ENCODE measurements around the gene SAMHD1.
A peak's percentile ranks its signal among the peaks of the same experiment; 100 is the strongest.
"Not testable (repeated sequence)": the region's sequence is repeated elsewhere in the genome, so short reads cannot be mapped to it uniquely, and the experiment has no call there.

Gene SAMHD1

DNA sequence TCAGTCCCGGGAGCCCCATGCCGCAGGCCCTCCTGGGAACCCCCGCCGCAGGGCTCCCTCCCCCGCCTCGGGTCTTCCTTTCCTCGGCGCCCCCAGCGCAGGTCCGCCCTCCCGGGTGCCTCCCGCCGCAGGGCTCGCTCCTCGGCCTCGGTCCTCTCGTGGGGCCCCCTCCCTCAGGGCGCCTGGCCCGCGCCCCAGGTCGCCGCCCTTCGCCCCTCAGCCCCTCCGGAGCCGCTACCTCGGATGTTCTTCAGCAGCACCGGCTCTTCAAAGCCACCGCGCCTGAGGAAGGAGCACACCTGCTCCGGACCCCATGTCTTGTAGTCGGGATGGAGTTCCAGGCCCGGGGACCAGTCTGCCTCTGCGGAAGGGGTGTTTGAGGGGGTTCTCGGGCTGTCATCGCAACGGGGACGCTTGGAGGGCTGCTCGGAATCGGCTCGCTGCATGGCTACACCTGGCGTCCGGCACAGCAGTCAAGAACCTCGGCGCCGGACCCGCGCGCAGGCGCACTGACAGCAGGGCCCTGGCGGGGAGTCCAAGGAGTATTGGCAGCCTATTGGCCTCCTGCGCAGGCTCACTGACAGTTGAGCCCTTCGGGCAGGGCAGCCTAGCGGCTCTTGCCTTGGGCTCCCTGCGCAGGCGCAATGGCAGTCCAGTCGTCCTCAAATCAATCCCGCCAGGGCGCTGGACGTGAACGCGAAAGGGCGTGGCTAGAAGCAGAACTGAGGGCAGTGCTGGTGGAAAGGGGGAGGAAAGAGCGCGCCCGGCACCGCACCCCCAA, at the start of gene SAMHD1:
TSS of gene SAMHD1 (minus strand) at position 511 of the 781 bp plus-strand sequence. CDS start at position 446, 65 bp downstream.
- Histone ChIP-seq H3K9ac (ENCODE audit: low read length in 5 of 5) (peak within 1 kb of the TSS in 4 of 5 donors; percentile 90 to 95 (median 94)), H3K27me3 (ENCODE audit: control insufficient read depth in 5 of 5, insufficient read depth in 4 of 5, low read length in 5 of 5) (no peaks in the 10 kb centered on the region), H3K36me3 (ENCODE audit: control insufficient read depth in 5 of 5, insufficient read depth in 5 of 5, low read length in 5 of 5) (peaks cover 0 to 1% (median 0%) of the 10 kb centered on the region in 5 donors), H3K4me1 (ENCODE audit: control insufficient read depth in 5 of 5, insufficient read depth in 5 of 5, low read length in 5 of 5) (peaks cover 2 to 41% (median 28%) of the 10 kb centered on the region in 5 donors), H3K4me3 (ENCODE audit: low read depth in 1 of 5, low read length in 5 of 5) (peak within 1 kb of the TSS; percentile 81 to 99 (median 93)), H3K27ac (ENCODE audit: low read depth, low read length) (peak within 1 kb of the TSS; percentile 75), H3K9me3 (ENCODE audit: control insufficient read depth in 5 of 5, low read length in 5 of 5) (no peaks in the 10 kb centered on the region)

- H3K9ac ChIP-seq (ENCODE audit: low read length in 5 of 5); H3K36me3 ChIP-seq (ENCODE audit: control insufficient read depth in 5 of 5, insufficient read depth in 5 of 5, low read length in 5 of 5); H3K27ac ChIP-seq (ENCODE audit: low read depth, low read length); H3K27me3 ChIP-seq (ENCODE audit: control insufficient read depth in 5 of 5, insufficient read depth in 4 of 5, low read length in 5 of 5); H3K4me3 ChIP-seq (ENCODE audit: low read depth in 1 of 5, low read length in 5 of 5); H3K4me1 ChIP-seq (ENCODE audit: control insufficient read depth in 5 of 5, insufficient read depth in 5 of 5, low read length in 5 of 5); H3K9me3 ChIP-seq (ENCODE audit: control insufficient read depth in 5 of 5, low read length in 5 of 5): not testable (repeated sequence)
These were observed 48.7 kb upstream of the SAMHD1 start for GRCh38 chr20:37000171-37000570.

- peaks cover 0 to 8% (median 5%) of the 10 kb centered on the region in 5 donors for H3K36me3 ChIP-seq (ENCODE audit: control insufficient read depth in 5 of 5, insufficient read depth in 5 of 5, low read length in 5 of 5)
- no peak overlapping the region for H3K9ac ChIP-seq (ENCODE audit: low read length in 5 of 5)
These were observed 47.1 kb upstream of the SAMHD1 start for GRCh38 chr20:36998652-36999051.

DNA sequence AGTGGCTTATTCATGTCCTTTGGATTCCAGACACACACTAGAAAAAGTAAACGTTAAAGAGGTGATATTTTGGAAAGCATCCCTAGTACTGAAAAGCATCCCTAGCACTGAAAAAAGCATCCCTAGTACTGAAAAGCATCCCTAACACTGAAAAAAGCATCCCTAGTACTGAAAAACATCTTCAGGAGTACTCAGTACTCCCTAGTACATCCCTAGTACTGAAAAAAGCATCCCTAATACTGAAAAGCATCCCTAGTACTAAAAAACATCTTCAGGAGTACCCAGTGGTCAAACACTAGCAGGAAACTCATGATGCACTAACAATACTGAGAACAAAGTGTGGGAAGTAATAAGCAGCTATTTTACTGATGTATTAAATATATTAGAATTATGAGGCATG, 45.6 kb upstream of the SAMHD1 start:
- Histone ChIP-seq H3K9me3 (ENCODE audit: control insufficient read depth in 5 of 5, low read length in 5 of 5) (peaks cover 0 to 7% (median 0%) of the 10 kb centered on the region in 5 donors), H3K27ac (ENCODE audit: low read depth, low read length) (no peak overlapping the region), H3K36me3 (ENCODE audit: control insufficient read depth in 5 of 5, insufficient read depth in 5 of 5, low read length in 5 of 5) (peaks cover 0 to 4% (median 0%) of the 10 kb centered on the region in 5 donors), H3K4me3 (ENCODE audit: low read depth in 1 of 5, low read length in 5 of 5) (no peak overlapping the region), H3K9ac (ENCODE audit: low read length in 5 of 5) (no peak overlapping the region), H3K27me3 (ENCODE audit: control insufficient read depth in 5 of 5, insufficient read depth in 4 of 5, low read length in 5 of 5) (no peaks in the 10 kb centered on the region), H3K4me1 (ENCODE audit: control insufficient read depth in 5 of 5, insufficient read depth in 5 of 5, low read length in 5 of 5) (no peaks in the 10 kb centered on the region)

More at GRCh38 chr20:36998652-36999051, 47.1 kb upstream of the SAMHD1 start:
- Histone ChIP-seq H3K4me1 (ENCODE audit: control insufficient read depth in 5 of 5, insufficient read depth in 5 of 5, low read length in 5 of 5) (no peaks in the 10 kb centered on the region), H3K9me3 (ENCODE audit: control insufficient read depth in 5 of 5, low read length in 5 of 5) (no peaks in the 10 kb centered on the region), H3K4me3 (ENCODE audit: low read depth in 1 of 5, low read length in 5 of 5) (no peak overlapping the region), H3K27me3 (ENCODE audit: control insufficient read depth in 5 of 5, insufficient read depth in 4 of 5, low read length in 5 of 5) (no peaks in the 10 kb centered on the region), H3K27ac (ENCODE audit: low read depth, low read length) (no peak overlapping the region)

DNA sequence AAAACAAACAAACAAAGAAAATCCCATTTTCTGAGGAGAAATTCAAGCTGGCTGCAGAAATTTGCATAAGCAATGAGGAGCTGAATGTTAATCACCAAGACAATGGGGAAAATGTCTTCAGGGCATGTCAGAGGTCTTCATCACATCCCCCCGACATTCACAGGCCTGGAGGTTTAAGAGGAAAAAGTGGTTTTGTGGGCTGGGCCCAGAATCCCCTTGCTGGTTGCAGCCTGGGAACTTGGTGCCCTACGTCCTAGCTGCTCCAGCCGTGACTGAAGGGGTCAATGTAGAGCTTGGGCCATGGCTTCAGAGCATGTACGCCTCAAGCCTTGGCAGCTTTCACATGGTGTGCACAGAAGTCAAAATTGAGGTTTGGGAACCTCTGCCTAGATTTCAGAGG, 42.7 kb upstream of the SAMHD1 start:
- not testable (repeated sequence) for H3K36me3 ChIP-seq (ENCODE audit: control insufficient read depth in 5 of 5, insufficient read depth in 5 of 5, low read length in 5 of 5); H3K27ac ChIP-seq (ENCODE audit: low read depth, low read length); H3K4me3 ChIP-seq (ENCODE audit: low read depth in 1 of 5, low read length in 5 of 5); H3K9ac ChIP-seq (ENCODE audit: low read length in 5 of 5); H3K4me1 ChIP-seq (ENCODE audit: control insufficient read depth in 5 of 5, insufficient read depth in 5 of 5, low read length in 5 of 5); H3K9me3 ChIP-seq (ENCODE audit: control insufficient read depth in 5 of 5, low read length in 5 of 5); H3K27me3 ChIP-seq (ENCODE audit: control insufficient read depth in 5 of 5, insufficient read depth in 4 of 5, low read length in 5 of 5)

DNA sequence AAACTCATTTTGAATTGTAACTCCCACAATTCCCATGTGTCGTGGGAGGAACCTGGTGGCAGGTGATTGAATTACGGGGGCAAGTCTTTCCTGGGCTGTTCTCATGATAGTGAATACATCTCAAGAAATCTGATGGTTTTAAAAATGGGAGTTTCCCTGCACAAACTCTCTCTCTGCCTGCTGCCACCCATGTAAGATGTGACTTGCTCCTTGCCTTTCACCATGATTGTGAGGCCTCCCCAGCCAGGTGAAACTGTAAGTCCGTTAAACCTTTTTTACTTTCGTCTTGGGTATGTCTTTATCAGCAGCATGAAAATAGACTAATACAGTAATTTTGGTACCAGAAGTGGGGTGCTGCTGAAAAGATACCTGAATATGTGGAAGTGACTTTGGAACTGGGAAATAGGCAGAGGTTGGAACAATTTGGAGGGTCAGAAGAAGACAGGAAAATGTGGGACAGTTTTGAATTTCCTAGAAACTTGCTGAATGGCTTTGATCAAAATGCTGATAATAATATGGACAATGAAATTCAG, 41.4 kb upstream of the SAMHD1 start:
- peaks cover 0 to 7% (median 0%) of the 10 kb centered on the region in 5 donors for H3K9me3 ChIP-seq (ENCODE audit: control insufficient read depth in 5 of 5, low read length in 5 of 5)
- H3K4me3 ChIP-seq (ENCODE audit: low read depth in 1 of 5, low read length in 5 of 5) = no peak overlapping the region
- H3K9ac ChIP-seq (ENCODE audit: low read length in 5 of 5) = no peak overlapping the region
- H3K27me3 ChIP-seq (ENCODE audit: control insufficient read depth in 5 of 5, insufficient read depth in 4 of 5, low read length in 5 of 5) = no peaks in the 10 kb centered on the region
- no peak overlapping the region for H3K27ac ChIP-seq (ENCODE audit: low read depth, low read length)
- H3K36me3 ChIP-seq (ENCODE audit: control insufficient read depth in 5 of 5, insufficient read depth in 5 of 5, low read length in 5 of 5) = no peaks in the 10 kb centered on the region
- peaks cover 0 to 12% (median 0%) of the 10 kb centered on the region in 5 donors for H3K4me1 ChIP-seq (ENCODE audit: control insufficient read depth in 5 of 5, insufficient read depth in 5 of 5, low read length in 5 of 5)

DNA sequence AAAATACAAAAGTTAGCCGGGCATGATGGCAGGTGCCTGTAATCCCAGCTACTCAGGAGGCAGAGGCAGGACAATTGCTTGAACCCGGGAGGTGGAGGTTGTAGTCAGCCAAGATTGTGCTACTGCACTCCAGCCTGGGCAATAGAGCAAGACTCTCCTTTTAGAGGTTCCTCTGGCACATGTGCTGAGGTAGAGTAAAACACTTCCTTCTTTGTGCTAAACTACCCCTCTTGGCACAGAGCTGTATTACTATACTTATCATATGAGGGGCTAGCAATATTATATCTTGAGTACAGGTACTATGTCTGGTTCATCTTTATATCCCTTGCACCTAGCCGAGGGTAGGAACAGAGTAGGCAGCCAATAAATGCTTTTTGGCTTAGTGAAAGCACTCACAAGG, 40.2 kb upstream of the SAMHD1 start:
- no peaks in the 10 kb centered on the region for H3K27me3 ChIP-seq (ENCODE audit: control insufficient read depth in 5 of 5, insufficient read depth in 4 of 5, low read length in 5 of 5)
- H3K9me3 ChIP-seq (ENCODE audit: control insufficient read depth in 5 of 5, low read length in 5 of 5) = peaks cover 0 to 7% (median 0%) of the 10 kb centered on the region in 5 donors
- no peak overlapping the region for H3K27ac ChIP-seq (ENCODE audit: low read depth, low read length)
- H3K9ac ChIP-seq (ENCODE audit: low read length in 5 of 5) = no peak overlapping the region
- no peak overlapping the region for H3K4me3 ChIP-seq (ENCODE audit: low read depth in 1 of 5, low read length in 5 of 5)
- peaks cover 0 to 12% (median 0%) of the 10 kb centered on the region in 5 donors for H3K4me1 ChIP-seq (ENCODE audit: control insufficient read depth in 5 of 5, insufficient read depth in 5 of 5, low read length in 5 of 5)
- no peaks in the 10 kb centered on the region for H3K36me3 ChIP-seq (ENCODE audit: control insufficient read depth in 5 of 5, insufficient read depth in 5 of 5, low read length in 5 of 5)

GRCh38 chr20:36989797-36990196, 38.3 kb upstream of the SAMHD1 start:
- Histone ChIP-seq H3K9ac (ENCODE audit: low read length in 5 of 5) (no peak overlapping the region), H3K9me3 (ENCODE audit: control insufficient read depth in 5 of 5, low read length in 5 of 5) (peaks cover 0 to 7% (median 0%) of the 10 kb centered on the region in 5 donors), H3K27me3 (ENCODE audit: control insufficient read depth in 5 of 5, insufficient read depth in 4 of 5, low read length in 5 of 5) (no peaks in the 10 kb centered on the region), H3K4me3 (ENCODE audit: low read depth in 1 of 5, low read length in 5 of 5) (no peak overlapping the region), H3K4me1 (ENCODE audit: control insufficient read depth in 5 of 5, insufficient read depth in 5 of 5, low read length in 5 of 5) (peaks cover 0 to 12% (median 0%) of the 10 kb centered on the region in 5 donors), H3K27ac (ENCODE audit: low read depth, low read length) (no peak overlapping the region), H3K36me3 (ENCODE audit: control insufficient read depth in 5 of 5, insufficient read depth in 5 of 5, low read length in 5 of 5) (no peaks in the 10 kb centered on the region)

DNA sequence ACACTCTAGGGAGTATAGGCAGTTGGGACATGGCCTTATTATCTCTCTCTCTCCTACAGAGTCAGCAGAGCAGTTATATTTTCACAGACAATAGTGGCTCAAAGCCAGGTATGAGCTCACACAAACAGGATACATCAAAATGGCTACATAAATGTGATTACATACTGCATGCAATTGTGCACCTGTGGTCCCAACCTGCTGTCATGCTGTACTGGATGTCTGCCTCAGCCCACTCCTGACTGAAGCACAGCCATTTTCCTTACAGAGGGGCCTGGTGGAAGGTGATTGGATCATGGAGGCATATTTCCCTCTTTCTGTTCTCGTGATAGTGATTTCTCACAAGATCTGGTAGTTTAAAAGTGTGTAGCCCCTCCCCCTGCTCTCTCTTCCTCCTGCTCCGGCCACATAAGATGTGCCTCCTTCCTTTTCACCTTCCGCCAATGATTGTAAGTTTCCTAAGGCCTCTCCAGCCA, 37.0 kb upstream of the SAMHD1 start:
- Histone ChIP-seq H3K9me3 (ENCODE audit: control insufficient read depth in 5 of 5, low read length in 5 of 5) (peaks cover 0 to 7% (median 0%) of the 10 kb centered on the region in 5 donors), H3K4me3 (ENCODE audit: low read depth in 1 of 5, low read length in 5 of 5) (no peak overlapping the region), H3K9ac (ENCODE audit: low read length in 5 of 5) (no peak overlapping the region), H3K36me3 (ENCODE audit: control insufficient read depth in 5 of 5, insufficient read depth in 5 of 5, low read length in 5 of 5) (no peaks in the 10 kb centered on the region), H3K4me1 (ENCODE audit: control insufficient read depth in 5 of 5, insufficient read depth in 5 of 5, low read length in 5 of 5) (peaks cover 0 to 12% (median 0%) of the 10 kb centered on the region in 5 donors), H3K27ac (ENCODE audit: low read depth, low read length) (no peak overlapping the region), H3K27me3 (ENCODE audit: control insufficient read depth in 5 of 5, insufficient read depth in 4 of 5, low read length in 5 of 5) (no peaks in the 10 kb centered on the region)

DNA sequence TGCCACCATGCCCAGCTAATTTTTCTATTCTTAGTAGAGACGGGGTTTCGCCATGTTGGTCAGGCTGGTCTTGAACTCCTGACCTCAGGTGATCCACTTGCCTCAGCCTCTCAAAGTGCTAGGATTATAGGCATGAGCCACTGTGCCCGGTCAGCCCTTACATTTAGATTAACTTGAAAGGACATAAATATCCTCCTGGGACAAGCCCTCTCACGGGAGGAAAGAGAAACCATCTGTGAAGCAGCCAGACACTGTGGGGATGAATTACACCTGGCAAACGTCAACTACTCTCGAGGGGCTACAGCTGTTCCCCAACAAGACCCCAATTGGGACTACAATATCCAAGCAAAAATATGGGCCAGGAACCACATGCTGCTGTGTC, 32.7 kb upstream of the SAMHD1 start:
- Histone ChIP-seq H3K27me3 (ENCODE audit: control insufficient read depth in 5 of 5, insufficient read depth in 4 of 5, low read length in 5 of 5) (no peaks in the 10 kb centered on the region), H3K4me1 (ENCODE audit: control insufficient read depth in 5 of 5, insufficient read depth in 5 of 5, low read length in 5 of 5) (peaks cover 0 to 7% (median 0%) of the 10 kb centered on the region in 5 donors), H3K9ac (ENCODE audit: low read length in 5 of 5) (no peak overlapping the region)

More for the DNA sequence above, 32.7 kb upstream of the SAMHD1 start:
- Histone ChIP-seq H3K4me3 (ENCODE audit: low read depth in 1 of 5, low read length in 5 of 5) (no peak overlapping the region), H3K27ac (ENCODE audit: low read depth, low read length) (no peak overlapping the region), H3K36me3 (ENCODE audit: control insufficient read depth in 5 of 5, insufficient read depth in 5 of 5, low read length in 5 of 5) (no peaks in the 10 kb centered on the region), H3K9me3 (ENCODE audit: control insufficient read depth in 5 of 5, low read length in 5 of 5) (no peaks in the 10 kb centered on the region)
